Measurements from ENCODE around the gene SLC17A9.

The SLC17A9 gene

GRCh38 chr20:62985444-62985778, 32.9 kb downstream of the SLC17A9 start:
- no peak for DNase-seq

- no peak for DNase-seq
Observed at GRCh38 chr20:62986257-62986800, 33.8 kb downstream of the SLC17A9 start.

GRCh38 chr20:62987114-62987513, 34.6 kb downstream of the SLC17A9 start:
- no peak for DNase-seq

- DNase-seq = no peak
Observed at GRCh38 chr20:62989201-62989601, 36.7 kb downstream of the SLC17A9 start.

- DNase-seq = no peak
Observed at GRCh38 chr20:62990306-62990825, 37.9 kb downstream of the SLC17A9 start.

- no peak for DNase-seq
Observed at GRCh38 chr20:62991196-62991807, 38.8 kb downstream of the SLC17A9 start.

- no peak for DNase-seq
Observed at GRCh38 chr20:62991863-62992262, 39.4 kb downstream of the SLC17A9 start.

- DNase-seq = no peak
Observed at GRCh38 chr20:62993856-62994494, 41.5 kb downstream of the SLC17A9 start.

- DNase-seq = no peak
Observed at GRCh38 chr20:62994869-62995281, 42.4 kb downstream of the SLC17A9 start.

- DNase-seq = no peak
Observed at GRCh38 chr20:62995481-62995880, 43.0 kb downstream of the SLC17A9 start.

- DNase-seq = no peak
Observed at GRCh38 chr20:62995898-62996595, 43.5 kb downstream of the SLC17A9 start.

- DNase-seq = no peak
Observed at GRCh38 chr20:62996596-62996982, 44.1 kb downstream of the SLC17A9 start.

- DNase-seq = no peak
Observed at GRCh38 chr20:62997417-62998035, 45.0 kb downstream of the SLC17A9 start.

- no peak for DNase-seq
Observed at GRCh38 chr20:62998449-62998848, 45.9 kb downstream of the SLC17A9 start.

- no peak for DNase-seq
Observed at GRCh38 chr20:62999580-62999979, 47.1 kb downstream of the SLC17A9 start.

- no peak for DNase-seq
Observed at GRCh38 chr20:63000036-63000435, 47.5 kb downstream of the SLC17A9 start.

GRCh38 chr20:63000958-63001357, 48.4 kb downstream of the SLC17A9 start:
- DNase-seq = no peak

GRCh38 chr20:63002511-63002910, 50.0 kb downstream of the SLC17A9 start:
- no peak for DNase-seq

GRCh38 chr20:63003546-63003945, 51.0 kb downstream of the SLC17A9 start:
- DNase-seq = no peak

- no peak for DNase-seq
Observed at GRCh38 chr20:63004607-63005364, 52.3 kb downstream of the SLC17A9 start.

- no peak for DNase-seq
Observed at GRCh38 chr20:63005365-63005861, 52.9 kb downstream of the SLC17A9 start.

- DNase-seq = no peak
Observed at GRCh38 chr20:63005862-63006539, 53.5 kb downstream of the SLC17A9 start.

Data from KG1 (cell line).